Measurements from ENCODE around the gene TXN2. TPM values are rescaled to one million over a fixed set of nuclear protein-coding genes. Genes with fewer than 3 reads are reported as not detected.
"Not testable (repeated sequence)": the region's sequence is repeated elsewhere in the genome, so short reads cannot be mapped to it uniquely, and the experiment has no call there.

Gene TXN2
- total and polyA plus RNA-seq, 8 donors, result 64.4 to 122 (median 107) TPM

DNA sequence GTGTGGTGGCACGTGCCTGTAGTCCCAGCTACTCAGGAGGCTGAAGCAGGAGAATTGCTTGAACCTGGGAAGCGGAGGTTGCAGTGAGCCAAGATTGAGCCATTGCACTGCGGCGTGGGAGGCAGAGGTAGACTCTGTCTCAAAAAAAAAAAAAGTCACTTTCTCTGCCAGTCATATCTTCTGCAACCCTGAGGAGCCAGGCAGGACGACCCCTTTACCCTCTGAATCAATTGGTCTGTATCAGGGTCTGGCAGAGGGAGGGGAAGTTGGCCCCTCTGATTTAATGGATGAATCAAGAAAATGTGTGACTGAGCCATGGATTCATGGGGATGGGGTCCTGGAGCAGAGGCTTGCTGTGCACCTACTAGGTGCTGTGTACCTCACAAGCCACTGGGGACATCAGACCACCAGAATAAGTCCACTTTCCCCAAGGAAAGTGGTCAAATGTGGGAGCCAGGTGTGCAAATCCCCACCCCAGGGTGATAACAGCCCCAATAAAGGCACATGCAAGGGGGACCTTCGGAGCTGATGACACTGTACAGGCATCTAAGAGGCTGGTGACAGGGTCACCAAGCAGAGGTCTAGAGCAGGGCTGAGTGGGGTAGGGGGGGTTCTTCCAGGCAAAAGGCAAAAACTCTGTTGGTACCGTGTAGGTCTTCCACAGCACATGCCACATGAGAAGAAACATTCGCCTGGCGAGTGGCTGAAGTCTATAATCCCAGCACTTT, 29.0 kb downstream of the TXN2 start:
- ATAC-seq (no peak), DNase-seq (no peak)
- peak overlapping the region; percentile 85 to 94 for H3K27ac ChIP-seq
- H3K36me3 ChIP-seq, result no peaks in the 10 kb centered on the region
- peaks cover 25 to 99% of the 10 kb centered on the region in 2 donors for H3K4me1 ChIP-seq
- intact Hi-C loops (cut with DNase I), result no loop called here
- no peak overlapping the region for H3K4me3 ChIP-seq
- H3K27me3 ChIP-seq, result no peaks in the 10 kb centered on the region
- TF ChIP-seq, protein P1, sequence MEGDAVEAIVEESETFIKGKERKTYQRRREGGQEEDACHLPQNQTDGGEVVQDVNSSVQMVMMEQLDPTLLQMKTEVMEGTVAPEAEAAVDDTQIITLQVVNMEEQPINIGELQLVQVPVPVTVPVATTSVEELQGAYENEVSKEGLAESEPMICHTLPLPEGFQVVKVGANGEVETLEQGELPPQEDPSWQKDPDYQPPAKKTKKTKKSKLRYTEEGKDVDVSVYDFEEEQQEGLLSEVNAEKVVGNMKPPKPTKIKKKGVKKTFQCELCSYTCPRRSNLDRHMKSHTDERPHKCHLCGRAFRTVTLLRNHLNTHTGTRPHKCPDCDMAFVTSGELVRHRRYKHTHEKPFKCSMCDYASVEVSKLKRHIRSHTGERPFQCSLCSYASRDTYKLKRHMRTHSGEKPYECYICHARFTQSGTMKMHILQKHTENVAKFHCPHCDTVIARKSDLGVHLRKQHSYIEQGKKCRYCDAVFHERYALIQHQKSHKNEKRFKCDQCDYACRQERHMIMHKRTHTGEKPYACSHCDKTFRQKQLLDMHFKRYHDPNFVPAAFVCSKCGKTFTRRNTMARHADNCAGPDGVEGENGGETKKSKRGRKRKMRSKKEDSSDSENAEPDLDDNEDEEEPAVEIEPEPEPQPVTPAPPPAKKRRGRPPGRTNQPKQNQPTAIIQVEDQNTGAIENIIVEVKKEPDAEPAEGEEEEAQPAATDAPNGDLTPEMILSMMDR (IDR thresholded peaks at IDR 0.05), result no peak
- H3K9me3 ChIP-seq, result no peaks in the 10 kb centered on the region

DNA sequence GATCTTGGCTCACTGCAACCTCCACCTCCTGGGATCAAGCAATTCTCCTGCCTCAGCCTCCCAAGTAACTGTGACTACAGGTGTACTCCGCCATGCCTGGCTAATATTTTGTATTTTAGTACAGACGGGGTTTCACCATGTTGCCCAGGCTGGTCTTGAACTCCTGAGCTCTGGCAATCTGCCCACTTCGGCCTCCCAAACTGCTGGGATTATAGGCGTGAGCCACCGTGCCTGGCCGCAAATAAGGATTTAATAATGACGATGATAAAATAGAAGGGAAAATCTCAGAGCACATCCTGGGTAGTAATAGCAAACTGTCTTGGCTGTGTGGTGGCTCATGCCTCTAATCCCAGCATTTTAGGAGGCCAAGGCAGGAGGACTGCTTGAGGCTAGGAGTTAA, 30.5 kb downstream of the TXN2 start:
- H3K9me3 ChIP-seq; H3K4me3 ChIP-seq; H3K36me3 ChIP-seq; ATAC-seq; H3K27me3 ChIP-seq; intact Hi-C loops (cut with DNase I); DNase-seq: not testable (repeated sequence)
- H3K27ac ChIP-seq, result peak overlapping the region; percentile 85 to 94
- peaks cover 25 to 99% of the 10 kb centered on the region in 2 donors for H3K4me1 ChIP-seq

DNA sequence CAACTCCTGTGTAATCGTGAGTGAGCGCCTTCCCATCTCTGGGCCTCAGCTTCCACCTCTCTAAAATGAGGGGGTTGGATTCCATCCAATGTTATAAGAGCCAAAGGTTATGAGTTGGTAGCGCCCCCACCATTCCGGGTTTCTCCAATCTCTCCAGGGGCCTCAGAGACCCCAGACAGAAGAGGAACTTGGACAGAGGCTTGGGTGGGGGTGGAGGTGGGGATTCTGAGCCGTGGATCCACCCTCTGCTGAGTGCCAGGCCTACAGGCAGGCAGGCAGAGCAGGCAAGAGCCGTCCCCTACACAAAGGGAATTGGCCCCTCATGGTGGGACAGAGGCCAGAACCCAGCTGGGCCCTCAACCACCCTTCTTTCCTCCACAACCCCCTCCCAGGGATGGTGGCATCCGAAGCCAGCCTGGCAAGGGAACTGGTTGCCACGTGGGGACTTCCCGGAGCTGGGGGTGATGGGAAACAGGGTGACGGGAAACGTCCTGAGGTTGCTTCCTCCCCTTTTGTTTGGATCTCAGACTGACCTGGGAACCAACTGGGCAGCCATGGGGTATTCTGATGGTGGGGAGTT, 31.8 kb downstream of the TXN2 start:
- Histone ChIP-seq H3K9me3 (no peaks in the 10 kb centered on the region), H3K27ac (peak overlapping the region; percentile 5 to 94), H3K27me3 (no peaks in the 10 kb centered on the region), H3K4me1 (peaks cover 22 to 99% of the 10 kb centered on the region in 2 donors), H3K36me3 (no peaks in the 10 kb centered on the region), H3K4me3 (no peak overlapping the region)
- TF ChIP-seq, protein P1 (IDR thresholded peaks at IDR 0.05), result no peak
- ATAC-seq, result no peak
- DNase-seq, result no peak
- intact Hi-C loops (cut with DNase I), result no loop called here

DNA sequence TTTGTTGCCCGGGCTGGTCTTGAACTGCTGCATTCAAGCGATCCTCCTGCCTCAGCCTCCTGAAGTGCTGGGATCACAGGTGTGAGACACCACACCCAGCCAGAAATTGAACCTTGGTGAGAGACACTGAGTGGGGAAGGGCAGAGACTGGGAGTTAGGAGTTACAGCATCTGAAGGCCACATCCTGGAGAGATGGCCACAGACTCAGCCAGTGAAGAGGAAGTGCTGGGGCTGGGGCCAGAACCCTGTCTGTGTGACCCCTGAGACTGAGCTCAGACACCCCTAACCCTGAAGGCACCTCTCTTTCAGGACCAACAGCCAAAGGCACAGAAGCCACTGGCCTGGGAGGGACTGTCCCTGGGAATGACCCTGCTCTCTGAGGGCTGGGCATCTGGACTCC, 33.8 kb downstream of the TXN2 start:
- no peaks in the 10 kb centered on the region for H3K27me3 ChIP-seq
- DNase-seq (no peak), ATAC-seq (no peak)
- no peaks in the 10 kb centered on the region for H3K9me3 ChIP-seq
- H3K27ac ChIP-seq, result peak overlapping the region in 1 of 2 donors; percentile 94
- H3K4me1 ChIP-seq, result peaks cover 12 to 89% of the 10 kb centered on the region in 2 donors
- no peaks in the 10 kb centered on the region for H3K36me3 ChIP-seq
- no peak overlapping the region for H3K4me3 ChIP-seq
- intact Hi-C loops (cut with DNase I), result no loop called here
- TF ChIP-seq, protein P1 (IDR thresholded peaks at IDR 0.05), result no peak

DNA sequence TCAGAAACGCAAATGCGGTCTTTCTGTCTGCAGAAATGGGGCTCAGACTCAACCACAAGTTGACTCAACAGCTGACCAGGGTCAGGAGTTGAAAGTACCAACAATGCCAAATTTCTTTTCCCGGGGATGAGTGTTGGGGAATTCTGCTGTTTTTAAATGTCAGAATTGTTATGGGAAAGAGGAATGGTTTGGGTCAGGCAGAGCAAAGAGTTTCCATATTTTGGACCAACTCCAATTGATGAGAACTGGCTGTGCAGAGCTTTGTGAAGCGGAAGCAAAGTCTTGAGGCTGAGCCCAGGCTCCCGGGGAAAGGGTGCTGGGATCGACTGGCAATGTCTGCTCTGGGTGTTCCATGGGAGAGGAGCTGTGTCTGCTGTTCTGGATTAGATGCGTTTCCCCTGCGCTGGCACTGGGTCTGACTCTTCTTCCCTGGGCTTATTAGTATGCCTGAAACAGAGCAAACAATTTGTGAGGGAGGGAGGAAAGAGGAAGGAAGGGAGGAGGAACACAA, 36.2 kb downstream of the TXN2 start:
- DNase-seq (no peak), ATAC-seq (peak; percentile 59)
- H3K9me3 ChIP-seq, result no peaks in the 10 kb centered on the region
- intact Hi-C loops (cut with DNase I), result no loop called here
- H3K36me3 ChIP-seq, result no peaks in the 10 kb centered on the region
- peaks cover under 1 to 71% of the 10 kb centered on the region in 2 donors for H3K4me1 ChIP-seq
- TF ChIP-seq, protein P1 (IDR thresholded peaks at IDR 0.05), result no peak
- H3K27ac ChIP-seq, result peak overlapping the region; percentile 41 to 73
- no peak overlapping the region for H3K4me3 ChIP-seq
- H3K27me3 ChIP-seq, result no peaks in the 10 kb centered on the region

Measured in left lung (tissue), 10 donors.